Stimulated activated CD8-positive, alpha-beta memory T cell treated with anti-CD3 and anti-CD28 coated beads, Interleukin-15, amount 100 ng/mL, for 4 hours (primary cell): ENCODE data around the gene ARF1.

Experiments used
- DNase-seq, 2 donors: peaks; one replicate each; pipeline ENCODE4 v3.0.0-alpha.2; 2020; ENCODE audit warnings: low read depth in 2 of 2

ARF1 gene

GRCh38 chr1:228085287-228085951 is 2.9 kb downstream of the ARF1 start:
- no peak for DNase-seq

- no peak for DNase-seq
These were observed 5.3 kb downstream of the ARF1 start for GRCh38 chr1:228087771-228088251.

GRCh38 chr1:228088586-228089498 is 6.3 kb downstream of the ARF1 start:
- DNase-seq = no peak

- no peak for DNase-seq
These were observed 7.2 kb downstream of the ARF1 start for GRCh38 chr1:228089519-228090380.

- DNase-seq = no peak
These were observed 8.1 kb downstream of the ARF1 start for GRCh38 chr1:228090613-228091081.

- no peak for DNase-seq
These were observed 8.6 kb downstream of the ARF1 start for GRCh38 chr1:228091084-228091483.

- no peak for DNase-seq
These were observed 10.0 kb downstream of the ARF1 start for GRCh38 chr1:228092342-228093049.

GRCh38 chr1:228093050-228093906 is 10.8 kb downstream of the ARF1 start:
- no peak for DNase-seq

GRCh38 chr1:228094432-228095016 is 12.0 kb downstream of the ARF1 start:
- no peak for DNase-seq

GRCh38 chr1:228095161-228095560 is 12.7 kb downstream of the ARF1 start:
- no peak for DNase-seq

GRCh38 chr1:228095938-228096337 is 13.4 kb downstream of the ARF1 start:
- no peak for DNase-seq

GRCh38 chr1:228096416-228097332 is 14.2 kb downstream of the ARF1 start:
- DNase-seq = no peak

- DNase-seq = no peak
These were observed 15.0 kb downstream of the ARF1 start for GRCh38 chr1:228097333-228098081.

GRCh38 chr1:228098323-228098931 is 15.9 kb downstream of the ARF1 start:
- DNase-seq = no peak

- DNase-seq = no peak
These were observed 16.8 kb downstream of the ARF1 start for GRCh38 chr1:228099331-228099732.

- DNase-seq = no peak
These were observed 18.5 kb downstream of the ARF1 start for GRCh38 chr1:228100822-228101613.

GRCh38 chr1:228101614-228101993 is 19.1 kb downstream of the ARF1 start:
- no peak for DNase-seq
